ENCODE results near the gene TMED1.
"Not testable (repeated sequence)": the region's sequence is repeated elsewhere in the genome, so short reads cannot be mapped to it uniquely, and the experiment has no call there.

The TMED1 gene

DNA sequence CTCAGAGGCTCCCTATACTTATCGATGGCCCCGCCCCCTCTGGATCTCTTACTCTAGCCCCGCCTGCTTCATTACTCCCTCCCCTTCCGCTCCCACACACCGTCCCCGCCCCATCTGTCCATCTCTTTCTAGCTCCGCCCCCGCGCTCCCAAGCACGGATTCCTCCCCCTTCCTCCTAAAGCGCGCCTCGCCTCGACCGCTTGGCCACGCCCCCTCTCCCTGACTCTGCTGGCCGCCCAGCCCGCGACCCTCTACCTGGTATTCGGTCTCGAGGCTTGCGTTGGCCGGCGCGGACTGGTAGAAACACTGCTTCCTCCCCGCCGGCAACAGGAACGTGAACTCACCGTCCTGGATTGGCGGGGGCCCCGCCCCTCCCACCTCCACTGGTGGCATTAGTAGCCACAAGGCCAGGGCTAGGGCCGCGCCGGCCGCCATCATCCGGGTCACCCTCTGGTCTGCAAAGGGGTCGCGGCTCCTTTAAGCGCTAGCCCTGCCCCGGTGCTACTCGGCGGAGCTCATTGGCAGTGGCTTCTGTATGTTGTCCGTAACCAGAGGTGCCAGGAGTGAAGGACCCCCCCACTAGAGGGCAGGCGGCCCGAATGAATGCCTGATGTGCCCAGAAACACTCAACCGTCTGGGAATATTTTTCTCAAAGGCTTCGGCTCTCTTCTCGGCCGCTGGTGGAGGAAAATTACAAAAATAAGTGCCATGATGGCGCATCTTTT is at the start of gene TMED1:
Gene TMED1 (minus strand): TSS at position 459 of the 725 bp plus-strand sequence. CDS start 21 bp downstream, at position 438.
- peak; percentile 97 for DNase-seq

- no peak for DNase-seq
Measured at GRCh38 chr19:10885201-10886169, 49.5 kb upstream of the TMED1 start.

- no peak for DNase-seq
Measured at GRCh38 chr19:10884274-10884673, 48.3 kb upstream of the TMED1 start.

DNA sequence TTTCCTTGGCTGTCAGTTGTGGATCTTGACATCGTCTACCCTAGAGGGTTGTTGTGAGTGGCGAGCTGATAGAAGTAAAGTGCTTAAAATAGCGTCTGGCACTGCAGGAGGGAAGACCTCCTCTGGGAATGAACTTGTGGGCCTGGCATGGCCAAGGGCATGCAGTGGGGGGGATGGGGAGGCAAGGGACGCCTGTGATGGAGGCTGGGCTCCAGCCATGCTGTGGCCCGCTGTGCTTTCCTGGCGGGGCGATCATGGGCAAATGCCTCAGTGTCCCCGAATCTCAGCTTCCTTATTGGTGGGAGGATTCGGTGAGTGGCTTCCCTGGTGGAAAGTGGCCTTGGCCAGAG is 46.1 kb upstream of the TMED1 start:
- DNase-seq: no peak

GRCh38 chr19:10881403-10882107 is 45.5 kb upstream of the TMED1 start:
- DNase-seq: no peak

GRCh38 chr19:10878253-10878652 is 42.2 kb upstream of the TMED1 start:
- DNase-seq: no peak

- DNase-seq: not testable (repeated sequence)
Measured at GRCh38 chr19:10877608-10878007, 41.6 kb upstream of the TMED1 start.

GRCh38 chr19:10876459-10877240 is 40.6 kb upstream of the TMED1 start:
- no peak for DNase-seq

DNA sequence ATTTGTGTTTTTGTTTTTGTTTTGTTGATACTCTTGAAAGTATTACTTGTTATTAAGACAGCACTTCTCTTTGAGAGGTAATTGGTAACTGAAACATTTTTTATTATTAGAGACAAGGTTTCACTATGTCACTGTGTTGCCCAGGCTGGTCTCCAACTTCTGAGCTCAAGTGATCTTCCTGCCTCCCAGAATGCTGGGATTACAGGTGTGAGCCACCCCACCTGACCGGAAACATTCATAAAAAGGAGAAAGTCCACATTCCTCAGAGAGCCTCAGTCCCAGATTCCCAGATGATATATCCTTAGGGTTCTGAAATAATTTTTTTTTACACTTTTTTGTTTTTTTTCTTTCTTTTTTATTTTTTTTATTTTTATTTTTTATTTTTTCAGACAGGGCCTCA is 38.0 kb upstream of the TMED1 start:
- no peak for DNase-seq

- no peak for DNase-seq
Measured at GRCh38 chr19:10872546-10873107, 36.6 kb upstream of the TMED1 start.

- DNase-seq: no peak
Measured at GRCh38 chr19:10871711-10872545, 35.9 kb upstream of the TMED1 start.

DNA sequence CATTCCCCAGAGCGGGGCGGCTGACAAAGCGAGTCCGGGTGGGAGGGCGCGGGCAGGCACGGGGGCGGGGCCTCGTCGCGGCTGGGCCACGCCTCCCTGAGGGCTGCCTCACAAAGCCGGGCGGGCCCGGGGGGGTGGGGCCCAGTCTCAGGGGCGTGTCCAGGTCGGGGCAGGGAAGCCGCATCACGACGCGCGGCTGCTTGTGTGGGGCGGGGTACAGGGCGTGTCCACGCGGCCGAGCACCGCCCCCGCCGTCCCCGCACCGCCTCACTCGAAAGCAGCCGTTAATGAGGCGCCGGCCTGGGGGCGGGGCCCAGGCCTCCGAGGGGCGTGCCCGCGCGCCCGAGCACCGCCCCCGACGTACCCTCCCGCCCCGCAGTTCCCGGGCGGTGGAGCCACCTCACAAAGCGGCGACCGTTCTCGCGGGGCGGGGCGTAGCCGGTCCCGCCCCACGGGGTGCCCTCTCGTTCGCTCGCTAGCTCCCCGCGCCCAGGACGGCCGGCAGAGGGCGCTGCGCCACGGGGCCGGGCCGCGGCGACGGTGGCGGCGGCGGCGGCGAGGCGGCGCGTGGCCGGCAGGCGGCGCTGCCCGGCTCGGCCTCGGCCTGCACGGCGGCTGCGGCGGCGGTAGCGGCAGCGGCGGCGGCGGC is 35.1 kb upstream of the TMED1 start, which contains the start of gene CARM1:
Gene CARM1 (plus strand): TSS at position 599 of the 649 bp plus-strand sequence. CDS start 150 bp downstream, outside the sequence.
- peak; percentile 91 for DNase-seq

DNA sequence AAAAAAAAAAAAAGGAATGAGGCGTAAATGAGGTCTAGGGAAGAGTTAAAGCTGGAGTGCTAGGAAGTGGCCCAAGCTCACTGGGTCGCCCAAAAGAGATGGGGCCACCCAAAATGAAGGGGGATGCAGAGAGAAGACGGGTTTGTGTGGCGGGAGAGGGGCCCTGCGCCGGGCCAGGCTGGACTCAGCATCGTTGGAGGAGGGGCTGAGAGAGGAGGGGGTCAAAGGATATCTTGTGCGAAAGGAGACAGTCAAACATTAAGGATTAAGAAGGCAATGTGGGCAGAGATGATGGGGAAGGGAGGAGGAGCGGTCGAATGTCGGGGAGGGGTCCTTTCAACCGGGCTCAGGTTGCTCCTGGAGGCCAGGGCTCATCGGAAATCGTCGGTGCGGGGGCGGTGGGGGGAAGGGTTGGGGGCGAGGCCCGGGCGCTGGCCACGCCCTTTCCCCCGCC is 34.5 kb upstream of the TMED1 start:
- DNase-seq: no peak

- not testable (repeated sequence) for DNase-seq
Measured at GRCh38 chr19:10869872-10870311, 33.9 kb upstream of the TMED1 start.

- no peak for DNase-seq
Measured at GRCh38 chr19:10868872-10869547, 33.0 kb upstream of the TMED1 start.

GRCh38 chr19:10866495-10866894 is 30.5 kb upstream of the TMED1 start:
- DNase-seq: no peak

DNA sequence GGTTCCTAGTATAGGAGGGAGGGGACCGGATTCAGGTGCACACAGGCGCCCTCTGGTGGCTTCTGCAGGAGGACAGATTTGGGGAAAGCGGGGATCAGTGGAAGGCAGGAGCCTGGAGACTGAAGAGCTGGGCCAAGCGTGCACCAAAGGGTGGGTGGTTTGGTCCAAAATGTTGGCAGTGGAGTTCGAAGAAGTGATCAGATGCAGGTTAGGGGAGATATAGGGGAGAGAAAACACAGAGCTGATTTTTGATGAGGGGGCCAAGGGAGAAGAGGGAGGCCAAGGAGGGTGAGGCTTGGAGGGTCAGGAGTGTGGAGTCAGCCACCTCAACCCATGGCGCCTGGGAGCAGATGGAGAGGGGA is 28.5 kb upstream of the TMED1 start:
- peak; percentile 62 for DNase-seq

GRCh38 chr19:10863107-10863717 is 27.2 kb upstream of the TMED1 start:
- no peak for DNase-seq

- no peak for DNase-seq
Measured at GRCh38 chr19:10862561-10863106, 26.6 kb upstream of the TMED1 start.
